Uterus (tissue), 2 donors: Measurements from ENCODE around the gene MYL6B.

Experiments used
- POLR2A ChIP-seq, 2 donors: fragments of 450-650 bp; IDR thresholded peaks; one replicate each; pipeline ENCODE4 v1.6.1; 2016; ENCODE audit warnings: antibody characterized with exemption in 2 of 2, mild to moderate bottlenecking in 1 of 2, moderate library complexity in 1 of 2
- TF ChIP-seq, protein P1 (sequence below), 4 experiments: fragments of 200-600 bp in 2 of 4; fragments of 450-650 bp in 2 of 4; sonication (generic) in 2 of 4; IDR thresholded peaks; one replicate each; pipeline ENCODE4 v1.5.1; 2016 to 2019; ENCODE audit warnings: antibody characterized with exemption in 4 of 4, mild to moderate bottlenecking in 2 of 4, moderate library complexity in 1 of 4

DNA sequence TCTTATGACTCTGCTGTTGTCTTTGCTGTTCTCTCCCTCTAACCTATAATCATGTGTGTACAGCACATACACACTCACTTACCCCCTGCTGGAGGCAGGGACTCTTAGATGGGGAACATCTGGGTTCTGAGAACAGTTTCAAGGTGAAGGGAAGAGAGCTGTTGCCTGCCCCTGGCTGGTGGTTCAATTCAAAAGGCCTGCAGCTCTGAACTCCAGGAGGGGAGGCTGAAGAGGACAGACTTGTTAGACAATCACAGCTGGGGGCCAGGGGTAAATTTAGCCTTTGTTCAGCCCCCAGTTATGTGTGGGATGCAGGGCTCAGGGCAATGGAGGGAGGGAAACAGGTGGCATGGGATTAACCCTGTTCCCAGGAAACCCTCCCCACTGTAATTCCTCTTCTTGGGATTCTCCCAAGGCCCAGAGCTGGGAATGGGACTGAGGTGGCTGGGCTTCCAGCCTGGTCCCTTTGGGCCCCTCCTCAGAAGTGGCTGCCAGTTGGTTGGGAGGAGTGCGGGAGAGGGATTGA, 1.9 kb downstream of the MYL6B start:
- TF ChIP-seq, protein P1, sequence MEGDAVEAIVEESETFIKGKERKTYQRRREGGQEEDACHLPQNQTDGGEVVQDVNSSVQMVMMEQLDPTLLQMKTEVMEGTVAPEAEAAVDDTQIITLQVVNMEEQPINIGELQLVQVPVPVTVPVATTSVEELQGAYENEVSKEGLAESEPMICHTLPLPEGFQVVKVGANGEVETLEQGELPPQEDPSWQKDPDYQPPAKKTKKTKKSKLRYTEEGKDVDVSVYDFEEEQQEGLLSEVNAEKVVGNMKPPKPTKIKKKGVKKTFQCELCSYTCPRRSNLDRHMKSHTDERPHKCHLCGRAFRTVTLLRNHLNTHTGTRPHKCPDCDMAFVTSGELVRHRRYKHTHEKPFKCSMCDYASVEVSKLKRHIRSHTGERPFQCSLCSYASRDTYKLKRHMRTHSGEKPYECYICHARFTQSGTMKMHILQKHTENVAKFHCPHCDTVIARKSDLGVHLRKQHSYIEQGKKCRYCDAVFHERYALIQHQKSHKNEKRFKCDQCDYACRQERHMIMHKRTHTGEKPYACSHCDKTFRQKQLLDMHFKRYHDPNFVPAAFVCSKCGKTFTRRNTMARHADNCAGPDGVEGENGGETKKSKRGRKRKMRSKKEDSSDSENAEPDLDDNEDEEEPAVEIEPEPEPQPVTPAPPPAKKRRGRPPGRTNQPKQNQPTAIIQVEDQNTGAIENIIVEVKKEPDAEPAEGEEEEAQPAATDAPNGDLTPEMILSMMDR (IDR thresholded peaks at IDR 0.05), result no peak
- TF ChIP-seq POLR2A (IDR thresholded peaks at IDR 0.05), result no peak
